GM19328 (cell line): ENCODE data around the gene RNU6-9.

Source experiments
- ATAC-seq: cut with Tn5 transposase; IDR thresholded peaks from one replicate; pipeline ENCODE4 v1.9.1; 2021; ENCODE audit warnings: mild to moderate bottlenecking, moderate library complexity; ENCODE audit not compliant: unreplicated experiment

Gene RNU6-9

GRCh38 chr19:931860-932647 lies 38.8 kb downstream of the RNU6-9 start:
- ATAC-seq, result no peak

GRCh38 chr19:932648-933552 lies 39.6 kb downstream of the RNU6-9 start:
- ATAC-seq, result no peak

GRCh38 chr19:933553-933882 lies 40.2 kb downstream of the RNU6-9 start:
- ATAC-seq, result no peak

- ATAC-seq, result no peak
Measured at GRCh38 chr19:934197-934840, 41.0 kb downstream of the RNU6-9 start.

- no peak for ATAC-seq
Measured at GRCh38 chr19:934865-935479, 41.7 kb downstream of the RNU6-9 start.

- ATAC-seq, result no peak
Measured at GRCh38 chr19:936175-936546, 42.9 kb downstream of the RNU6-9 start.

- no peak for ATAC-seq
Measured at GRCh38 chr19:937259-937694, 44.0 kb downstream of the RNU6-9 start.

GRCh38 chr19:938233-938923 lies 45.1 kb downstream of the RNU6-9 start:
- no peak for ATAC-seq

GRCh38 chr19:939439-939838 lies 46.2 kb downstream of the RNU6-9 start:
- ATAC-seq, result no peak

- ATAC-seq, result no peak
Measured at GRCh38 chr19:939922-940321, 46.6 kb downstream of the RNU6-9 start.

- no peak for ATAC-seq
Measured at GRCh38 chr19:940591-941291, 47.5 kb downstream of the RNU6-9 start.

GRCh38 chr19:941292-942132 lies 48.2 kb downstream of the RNU6-9 start:
- ATAC-seq, result no peak

GRCh38 chr19:942133-942645 lies 48.9 kb downstream of the RNU6-9 start:
- ATAC-seq, result no peak
